ENCODE data around the gene STAT5B. TPM values are rescaled to one million over a fixed set of nuclear protein-coding genes. Genes with fewer than 3 reads are reported as not detected.

The STAT5B gene
- total and polyA plus RNA-seq, 2 of the 13 experiments (the other 11 are each of a cell fraction or from before 2014, with no cell fraction given), result 21.0 to 42.8 TPM

- CTCF ChIA-PET (ENCODE audit: low intra/inter-chr PET ratio, low total read pairs), result no interaction called here
Measured at GRCh38 chr17:42291129-42291528, 14.9 kb upstream of the STAT5B start.

More at GRCh38 chr17:42291129-42291528, 14.9 kb upstream of the STAT5B start:
- no peak for TF ChIP-seq BCL3 (CRISPR knock-in tag; IDR thresholded peaks at IDR 0.05)
- TF ChIP-seq NR2C2 (CRISPR knock-in tag; IDR thresholded peaks at IDR 0.05; ENCODE audit: borderline replicate concordance), result no peak
- TF ChIP-seq FOXC1 (CRISPR knock-in tag; IDR thresholded peaks at IDR 0.05; ENCODE audit: borderline replicate concordance), result no peak
- no peak for TF ChIP-seq ZFYVE20 (CRISPR knock-in tag; IDR thresholded peaks at IDR 0.05; ENCODE audit: borderline replicate concordance, low read depth)
- TF ChIP-seq, protein P1, sequence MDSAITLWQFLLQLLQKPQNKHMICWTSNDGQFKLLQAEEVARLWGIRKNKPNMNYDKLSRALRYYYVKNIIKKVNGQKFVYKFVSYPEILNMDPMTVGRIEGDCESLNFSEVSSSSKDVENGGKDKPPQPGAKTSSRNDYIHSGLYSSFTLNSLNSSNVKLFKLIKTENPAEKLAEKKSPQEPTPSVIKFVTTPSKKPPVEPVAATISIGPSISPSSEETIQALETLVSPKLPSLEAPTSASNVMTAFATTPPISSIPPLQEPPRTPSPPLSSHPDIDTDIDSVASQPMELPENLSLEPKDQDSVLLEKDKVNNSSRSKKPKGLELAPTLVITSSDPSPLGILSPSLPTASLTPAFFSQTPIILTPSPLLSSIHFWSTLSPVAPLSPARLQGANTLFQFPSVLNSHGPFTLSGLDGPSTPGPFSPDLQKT (CRISPR knock-in tag; IDR thresholded peaks at IDR 0.05; ENCODE audit: borderline replicate concordance), result no peak
- TF ChIP-seq ADNP (CRISPR knock-in tag; IDR thresholded peaks at IDR 0.05), result no peak
- Histone ChIP-seq H3K79me2 (ENCODE audit: insufficient read depth, low read length) (no peaks in the 10 kb centered on the region), H2AFZ (ENCODE audit: low read length) (no peak overlapping the region), H3K36me3 (replicated peaks in 1 of 2; ENCODE audit: control insufficient read depth in 1 of 2, insufficient read depth in 2 of 2, low read length in 2 of 2) (no peaks in the 10 kb centered on the region), H3K9me3 (ENCODE audit: low read length) (no peaks in the 10 kb centered on the region), H3K4me3 (replicated peaks in 1 of 3; ENCODE audit: insufficient read depth in 1 of 3, low read depth in 2 of 3, low read length in 3 of 3) (no peak overlapping the region), H3K9ac (ENCODE audit: insufficient read depth, low read depth, low read length) (no peak overlapping the region), H3K27ac (ENCODE audit: extremely low read length, insufficient read depth, low read length) (no peak overlapping the region), H4K20me1 (ENCODE audit: insufficient read depth, low read length) (no peaks in the 10 kb centered on the region), H3K4me1 (ENCODE audit: insufficient read depth, low read length) (peaks cover 33% of the 10 kb centered on the region), H3K4me2 (ENCODE audit: low read depth, low read length) (no peak overlapping the region), H3K27me3 (ENCODE audit: control insufficient read depth in 1 of 2, insufficient read depth in 2 of 2, low read length in 2 of 2) (peaks cover 6 to 26% of the 10 kb centered on the region in 2 experiments; a peak in 4 of 5 replicates)
- POLR2A ChIA-PET, result no interaction called here
- no peak for FAIRE-seq
- in situ Hi-C loops (cut with HindIII; ENCODE audit: extremely low pct_ligation_motif_present, low pct_unique_long_range_greater_than_20kb) (no loop called here), intact Hi-C loops (cut with micrococcal nuclease; ENCODE audit: unreplicated experiment) (no loop called here)
- BruUV-seq (replicated peaks), result no TSS peak
- ATAC-seq, result no peak
- DNase-seq (ENCODE audit: low spot score), result no peak
- WGBS (ENCODE audit: low lambda C conversion rate), result 95% methylated on average over 11 of the region's 11 CpGs
